NCI-H460 (cell line): ENCODE measurements around the gene RUNX1. TPM values are rescaled to one million over a fixed set of nuclear protein-coding genes. Genes with fewer than 3 reads are reported as not detected.

Experiments
- DNase-seq: peaks from one replicate; pipeline ENCODE4 v3.0.0-alpha.2; 2016; ENCODE audit warnings: low read depth; ENCODE audit errors: extremely low read depth
- total RNA-seq: library from RNA; depleted of rRNA; stranded (reverse); fragments of >200 nt; shearing (Covaris generic); gene quantifications from 2 replicates; pipeline ENCODE4 v1.2.3, GENCODE V29; 2014

Gene RUNX1
- total RNA-seq, 1 experiment from 2014 or later, result 7.3 TPM

DNA sequence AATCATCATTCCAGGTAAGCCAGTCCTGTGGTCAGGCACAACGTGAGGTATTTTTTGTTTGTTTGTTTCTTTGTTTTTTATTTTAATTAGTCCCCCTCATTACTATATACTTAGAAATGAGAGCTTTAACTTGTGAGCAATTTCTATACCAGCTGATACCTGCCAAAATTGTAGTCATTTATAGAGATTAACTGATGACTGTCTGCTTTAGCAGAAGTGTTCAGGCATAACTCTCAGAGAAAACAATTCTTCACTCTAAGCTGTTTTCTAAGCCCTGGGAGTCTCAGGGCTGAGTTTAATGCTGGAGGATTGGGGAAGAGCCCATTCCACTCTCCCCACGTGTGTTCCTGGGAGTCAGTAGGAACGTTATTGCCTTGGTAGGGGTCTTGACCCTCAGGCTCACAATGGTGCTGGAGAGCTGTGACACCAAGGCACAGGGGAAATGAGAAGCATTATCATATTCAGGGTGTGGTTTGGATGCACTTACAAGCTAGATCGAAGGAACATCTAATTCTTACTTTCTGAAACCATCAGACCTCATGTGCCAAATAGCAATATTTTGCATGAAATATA is 212.1 kb downstream of the RUNX1 start:
- no peak for DNase-seq

DNA sequence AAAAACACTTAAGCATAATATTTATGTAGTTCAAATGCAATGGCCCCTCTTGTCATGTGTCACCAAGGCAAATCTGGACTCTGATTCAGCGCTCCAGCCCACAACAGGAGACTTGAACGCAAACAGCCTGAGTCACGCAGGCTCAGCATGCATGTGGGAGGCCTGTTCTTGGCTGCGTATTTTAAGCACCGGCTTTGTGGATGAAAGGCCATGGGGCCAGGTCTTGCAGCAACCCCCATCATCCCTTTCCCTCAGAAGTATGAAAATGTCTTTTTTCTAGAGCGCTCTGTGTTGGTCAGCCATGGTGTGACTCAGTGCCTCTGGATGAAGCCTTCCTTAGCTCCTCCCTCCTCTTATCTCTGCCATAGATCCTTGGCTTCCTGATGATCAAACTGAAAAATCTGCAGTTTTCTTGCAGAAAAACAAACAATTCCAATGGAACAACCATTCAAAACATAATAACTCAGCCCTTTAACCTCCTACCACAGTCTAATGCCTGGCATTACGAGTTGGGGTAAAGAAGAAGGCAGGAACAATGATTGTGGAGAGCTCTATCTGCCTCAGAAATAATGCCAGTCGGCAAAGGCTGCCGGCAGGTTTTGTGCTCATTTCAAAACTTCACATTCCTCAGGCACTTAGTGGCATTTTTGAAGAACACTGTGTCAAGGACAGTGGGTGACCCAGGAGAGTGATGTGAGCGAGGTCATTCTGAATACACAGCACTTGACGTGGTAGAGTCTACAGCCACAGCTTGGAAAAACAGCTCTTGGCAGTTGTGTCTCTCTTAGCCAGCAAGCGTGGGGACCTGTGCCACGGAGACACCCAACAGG is 212.8 kb downstream of the RUNX1 start:
- peak; percentile 74 for DNase-seq

DNA sequence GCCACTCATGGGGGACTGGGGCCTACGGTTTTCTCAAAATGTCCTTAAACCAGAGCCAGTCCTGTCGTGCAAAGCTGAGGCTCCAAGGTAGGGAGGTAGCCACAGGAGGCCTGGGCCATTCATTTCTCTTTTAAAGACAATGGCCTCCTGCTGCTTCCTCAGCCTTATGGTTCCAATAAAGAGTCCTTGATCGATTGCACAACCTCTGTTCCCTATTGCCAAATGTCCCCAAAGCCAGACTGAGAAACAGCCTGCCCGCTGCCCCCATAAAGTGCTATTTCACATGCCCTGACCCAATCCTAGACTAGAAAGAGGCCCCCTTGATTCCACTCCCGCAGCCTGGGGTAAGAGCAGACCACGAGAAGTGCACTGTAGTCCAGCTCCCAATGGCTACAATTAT is 213.6 kb downstream of the RUNX1 start:
- DNase-seq, result no peak

DNA sequence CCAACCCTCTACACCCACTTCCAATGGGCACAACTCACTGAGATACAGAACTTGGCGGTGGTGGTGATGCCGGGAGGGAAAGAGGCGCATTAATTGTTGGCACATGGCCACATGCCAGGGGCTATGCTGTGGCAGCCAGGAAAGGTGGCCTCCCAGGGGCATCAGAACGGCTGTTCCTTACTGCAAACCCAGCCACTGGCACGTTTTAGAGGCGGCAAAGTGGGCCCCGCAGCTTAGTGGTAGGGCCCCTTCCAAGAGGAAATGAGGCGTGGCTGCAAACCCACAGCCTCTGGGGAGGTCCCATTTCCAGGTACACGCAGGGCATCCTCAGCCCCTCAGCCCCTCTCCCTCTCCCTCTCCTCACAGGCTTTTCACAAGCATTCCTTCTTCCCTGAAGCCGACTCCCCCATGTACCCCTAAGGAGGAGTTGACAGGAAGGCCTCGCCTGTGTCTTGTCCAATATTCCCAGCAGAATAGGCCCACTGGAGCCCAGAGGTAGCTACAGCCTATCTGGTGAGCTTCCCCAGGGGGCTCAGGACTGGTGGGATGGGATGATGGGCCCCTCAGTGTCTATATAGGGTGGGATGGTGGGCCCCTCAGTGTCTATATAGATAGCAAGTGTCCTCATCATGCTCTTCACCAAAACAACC is 214.1 kb downstream of the RUNX1 start:
- no peak for DNase-seq

DNA sequence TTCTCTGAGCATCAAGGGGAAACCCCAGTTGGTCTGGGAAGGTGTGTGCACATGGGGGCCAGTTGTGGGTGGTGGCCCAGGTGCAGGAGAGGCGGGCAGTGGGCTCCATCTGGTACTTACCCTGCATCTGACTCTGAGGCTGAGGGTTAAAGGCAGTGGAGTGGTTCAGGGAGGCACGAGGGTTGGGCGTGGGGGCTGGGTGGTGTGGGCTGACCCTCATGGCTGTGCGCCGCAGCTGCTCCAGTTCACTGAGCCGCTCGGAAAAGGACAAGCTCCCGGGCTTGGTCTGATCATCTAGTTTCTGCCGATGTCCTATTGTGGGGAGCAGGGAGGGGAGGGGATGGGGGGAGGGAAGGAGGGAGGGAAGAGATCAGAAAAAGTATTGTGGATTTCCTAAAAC is 214.8 kb downstream of the RUNX1 start:
- DNase-seq, result no peak

DNA sequence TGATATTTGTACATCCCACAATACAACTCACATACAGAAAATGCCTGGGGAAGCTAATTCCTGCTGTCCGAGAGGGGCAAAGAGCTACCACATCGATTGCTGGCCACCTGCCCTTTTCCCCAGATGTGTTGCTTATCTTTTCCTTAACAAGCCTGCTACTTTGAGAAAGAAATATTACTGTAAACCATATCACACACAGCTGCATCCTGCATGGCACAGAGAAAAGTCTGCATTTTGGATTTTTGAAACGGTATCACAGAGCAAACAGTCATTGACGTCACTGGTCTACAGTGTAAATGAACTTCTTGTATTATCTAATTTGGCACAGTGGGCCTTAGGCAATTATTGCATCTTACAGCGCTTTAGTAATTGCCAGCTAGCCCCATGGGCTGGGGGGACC is 215.6 kb downstream of the RUNX1 start:
- DNase-seq, result no peak

DNA sequence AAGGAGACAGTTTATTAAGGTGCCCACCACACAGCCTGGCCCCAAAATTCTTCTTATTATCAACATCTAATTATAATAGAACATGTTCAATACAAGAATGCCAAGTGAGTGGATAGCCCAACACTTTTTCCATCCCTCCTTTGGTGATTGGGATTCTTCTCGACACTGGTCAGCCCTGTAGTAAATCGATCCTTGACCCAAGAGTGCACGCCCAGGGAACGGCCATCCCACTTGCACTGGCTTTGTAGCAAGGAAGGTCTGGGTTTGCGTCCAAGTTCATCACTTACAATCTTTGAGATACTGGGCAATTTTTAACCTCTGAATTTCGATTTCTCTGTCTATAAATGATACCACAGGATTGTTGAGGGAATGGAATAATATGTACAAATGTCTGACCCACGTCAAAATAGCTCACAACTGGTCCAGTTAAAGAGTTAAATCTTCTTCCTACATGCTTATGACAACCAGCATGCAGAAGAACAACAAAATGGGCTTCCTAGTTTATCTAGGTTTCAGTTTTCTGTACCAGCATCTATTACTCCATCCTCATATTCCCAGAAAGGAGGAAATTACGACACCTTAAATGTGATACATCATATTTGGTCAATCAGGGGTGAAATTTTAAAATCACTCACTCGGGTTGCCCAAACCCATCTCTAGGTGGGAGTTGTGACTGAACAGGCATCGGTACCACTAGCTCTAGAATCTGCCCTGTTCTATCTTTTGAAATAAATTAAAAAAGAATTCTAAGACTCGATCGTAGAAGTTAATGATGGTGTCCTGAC is 218.5 kb downstream of the RUNX1 start:
- DNase-seq, result no peak

DNA sequence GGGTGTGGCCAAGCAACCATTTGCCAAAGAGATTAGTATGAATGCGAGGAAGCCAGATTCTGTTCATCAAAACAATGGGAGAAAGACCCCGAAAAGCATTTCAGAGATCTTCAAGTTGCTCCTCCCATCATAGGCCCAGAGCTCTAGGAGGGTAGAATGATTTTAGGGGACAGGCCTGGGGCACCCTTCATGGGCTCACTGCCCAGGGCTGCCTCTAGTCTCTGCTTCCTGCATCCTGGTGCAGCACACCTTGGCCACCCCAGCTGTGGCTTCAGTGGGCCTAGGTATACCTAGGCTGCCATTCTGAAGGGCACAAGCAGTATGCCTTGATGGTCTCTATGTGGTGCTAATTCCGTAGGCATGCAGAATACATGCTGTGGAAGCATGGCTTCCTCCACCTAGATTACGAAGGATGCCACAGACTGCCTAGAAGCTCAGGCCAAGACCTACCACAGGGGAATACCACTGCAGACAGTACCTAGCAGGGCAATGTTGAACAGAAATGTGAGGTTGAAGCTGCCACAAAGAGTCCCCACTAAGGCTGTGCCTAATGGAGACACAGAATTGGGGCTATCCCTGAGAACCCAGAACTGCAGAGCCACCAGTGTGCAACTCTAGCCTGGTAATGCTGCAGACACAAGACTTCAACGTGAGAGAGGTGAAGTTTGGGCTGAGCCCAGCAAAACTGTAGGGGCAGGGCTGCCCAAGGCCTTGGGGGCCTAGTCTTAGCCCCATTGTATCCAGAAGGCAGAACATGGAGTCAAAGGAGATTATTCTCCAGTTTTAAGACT is 221.5 kb downstream of the RUNX1 start:
- DNase-seq, result no peak

DNA sequence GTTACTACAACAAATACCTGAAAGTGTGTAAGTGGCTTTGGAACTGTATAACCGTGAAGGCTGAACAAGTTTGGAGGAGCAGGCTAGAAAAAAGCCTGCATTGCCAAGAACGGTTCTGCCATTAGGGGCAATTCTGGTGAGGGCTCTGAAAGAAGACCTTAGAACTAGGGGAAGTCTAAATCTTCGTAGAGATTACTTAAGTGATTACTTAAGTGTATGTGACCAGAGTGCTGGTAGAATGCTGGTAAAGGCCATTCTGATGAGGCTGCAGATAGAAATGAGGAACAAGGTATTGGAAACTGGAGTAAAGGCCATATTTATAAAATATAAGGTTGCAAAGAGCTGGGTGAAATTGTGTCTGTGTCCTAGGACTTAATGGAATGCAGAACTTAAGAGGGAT is 222.3 kb downstream of the RUNX1 start:
- DNase-seq, result no peak

DNA sequence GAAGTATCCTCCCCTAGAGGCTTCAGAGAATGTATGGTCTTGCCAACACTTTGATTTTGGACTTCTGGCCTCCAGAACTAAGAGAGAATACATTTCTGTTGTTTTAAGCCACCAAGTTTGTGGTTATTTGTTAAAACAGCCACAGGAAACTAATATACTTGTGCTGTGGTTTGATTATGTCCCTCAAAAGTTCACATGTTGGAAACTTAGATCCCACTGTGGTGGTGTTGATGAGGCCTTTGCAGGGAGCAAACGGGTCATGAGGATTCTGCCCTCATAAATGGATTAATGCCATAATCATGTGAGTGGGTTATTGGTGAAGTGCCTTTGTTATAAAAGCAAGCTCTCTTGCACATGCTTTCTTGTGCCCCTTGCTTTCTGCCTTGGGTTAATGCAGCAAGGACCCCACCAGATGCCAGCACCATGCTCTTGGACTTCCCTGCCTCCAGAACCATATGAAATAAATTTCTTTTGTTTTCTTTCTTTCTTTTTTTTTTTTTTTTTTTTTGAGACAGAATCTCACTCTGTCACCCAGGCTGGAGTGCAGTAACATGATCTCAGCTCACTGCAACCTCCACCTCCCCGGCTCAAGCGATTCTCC is 223.1 kb downstream of the RUNX1 start:
- DNase-seq, result no peak

DNA sequence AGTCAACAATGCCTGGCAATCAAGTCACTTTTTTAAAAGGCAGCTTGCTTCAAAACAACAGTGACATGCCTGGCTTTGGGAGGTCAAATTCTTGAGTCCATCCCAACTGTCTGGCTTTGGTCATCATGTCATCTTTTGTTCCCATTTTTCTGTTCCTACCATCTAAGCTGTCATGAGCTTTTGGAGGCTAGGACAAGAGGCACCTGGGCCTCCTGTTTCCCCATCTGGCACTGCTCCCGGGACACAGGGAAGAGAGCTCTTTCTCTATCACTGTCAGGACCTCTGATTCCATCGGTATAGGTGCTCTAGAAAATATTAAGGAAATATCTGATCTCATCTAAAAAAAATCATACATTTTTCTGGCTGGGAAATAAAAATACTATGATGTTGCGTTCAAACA is 224.0 kb downstream of the RUNX1 start:
- DNase-seq, result no peak

DNA sequence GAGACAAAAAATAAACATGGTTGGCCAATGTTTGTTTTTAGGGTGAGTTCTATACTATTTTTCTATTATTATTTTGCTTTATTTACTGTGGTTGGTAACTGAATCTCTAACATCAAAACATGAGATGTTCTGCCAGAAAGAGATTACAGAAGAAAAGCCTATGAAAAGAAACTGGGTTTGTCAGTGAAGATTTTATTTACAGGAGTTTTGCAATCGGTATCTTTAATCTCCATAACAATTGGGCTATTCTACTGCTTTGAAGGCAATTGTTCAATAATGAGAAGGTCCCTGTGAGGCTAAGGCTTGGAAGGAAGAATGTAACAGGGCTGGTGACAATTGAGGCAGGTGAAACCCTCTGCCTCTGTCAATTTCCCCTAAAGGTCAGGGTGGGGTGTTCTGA is 224.8 kb downstream of the RUNX1 start:
- no peak for DNase-seq

DNA sequence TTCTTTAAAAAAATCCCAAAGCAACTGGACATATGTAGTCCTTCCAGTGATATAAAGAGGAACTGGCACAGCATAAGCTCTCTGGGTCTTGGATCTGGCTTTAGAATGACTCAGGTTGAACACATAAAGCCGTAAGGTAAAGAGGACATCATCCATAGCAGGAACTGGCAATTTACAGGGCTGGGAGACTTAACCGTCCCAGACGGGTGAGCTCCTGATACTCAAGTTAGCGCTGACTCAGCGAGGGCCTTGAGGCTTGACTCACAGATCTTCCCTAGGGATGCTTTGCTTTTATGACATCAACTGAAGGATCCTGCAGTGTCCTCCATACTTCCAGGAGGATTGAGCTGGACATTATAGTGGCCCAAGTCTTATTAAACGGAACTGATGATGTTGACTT is 226.2 kb downstream of the RUNX1 start:
- DNase-seq, result no peak

DNA sequence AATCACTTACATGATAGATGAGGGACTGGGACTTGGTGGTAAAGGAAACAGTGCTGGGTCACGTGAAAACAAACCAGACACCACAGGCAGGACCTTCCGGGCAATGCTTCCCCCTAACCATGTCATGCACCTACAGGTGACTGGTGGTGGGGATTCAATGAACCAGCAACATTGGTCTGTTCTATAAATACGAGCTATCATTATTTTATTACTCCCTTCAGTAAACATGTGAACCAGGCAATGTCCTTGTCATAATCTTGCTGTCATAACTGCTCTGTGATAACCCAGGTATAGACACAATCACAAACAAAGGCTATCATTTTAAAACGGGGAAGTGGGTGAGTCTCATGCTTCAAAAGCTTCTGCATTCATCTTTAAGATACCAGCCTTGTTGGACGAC is 226.9 kb downstream of the RUNX1 start:
- no peak for DNase-seq

DNA sequence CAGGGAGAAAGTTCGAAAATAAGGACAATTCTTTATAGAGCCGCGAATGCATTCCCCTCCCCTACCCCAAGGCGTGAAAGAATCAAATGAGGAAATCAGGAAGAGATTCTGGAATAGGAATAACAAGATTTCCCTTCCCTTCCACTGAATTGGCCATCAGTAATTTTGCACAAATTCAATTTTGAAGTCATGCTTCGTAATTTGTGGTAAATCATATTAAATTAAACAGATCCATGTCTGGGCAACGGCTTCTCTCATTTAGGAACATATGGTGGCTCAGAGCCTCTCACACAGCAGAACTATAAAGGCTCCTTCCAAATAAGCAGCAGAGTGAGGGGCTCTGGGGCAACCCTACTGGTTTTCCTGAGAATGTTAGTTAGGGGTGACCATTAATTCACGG is 227.4 kb downstream of the RUNX1 start:
- no peak for DNase-seq

DNA sequence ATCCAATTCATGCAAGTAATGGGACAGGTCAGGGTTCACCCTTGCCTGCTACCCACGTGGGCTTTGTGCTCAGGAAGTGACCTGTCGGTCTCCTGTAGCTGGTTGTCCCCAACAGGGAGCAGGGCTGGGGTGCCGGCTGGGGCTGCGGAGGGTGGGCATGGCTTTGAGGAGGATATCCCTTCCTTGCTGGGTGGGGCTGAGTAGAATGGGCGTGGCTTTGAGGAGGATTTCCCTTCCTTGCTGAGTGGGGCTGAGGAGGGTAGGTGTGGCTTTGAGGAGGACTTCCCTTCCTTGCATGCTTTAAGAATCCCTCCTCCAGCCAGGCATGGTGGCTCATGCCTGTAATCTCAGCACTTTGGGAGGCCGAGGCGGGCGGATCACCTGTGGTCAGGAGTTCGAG is 229.1 kb downstream of the RUNX1 start:
- no peak for DNase-seq

DNA sequence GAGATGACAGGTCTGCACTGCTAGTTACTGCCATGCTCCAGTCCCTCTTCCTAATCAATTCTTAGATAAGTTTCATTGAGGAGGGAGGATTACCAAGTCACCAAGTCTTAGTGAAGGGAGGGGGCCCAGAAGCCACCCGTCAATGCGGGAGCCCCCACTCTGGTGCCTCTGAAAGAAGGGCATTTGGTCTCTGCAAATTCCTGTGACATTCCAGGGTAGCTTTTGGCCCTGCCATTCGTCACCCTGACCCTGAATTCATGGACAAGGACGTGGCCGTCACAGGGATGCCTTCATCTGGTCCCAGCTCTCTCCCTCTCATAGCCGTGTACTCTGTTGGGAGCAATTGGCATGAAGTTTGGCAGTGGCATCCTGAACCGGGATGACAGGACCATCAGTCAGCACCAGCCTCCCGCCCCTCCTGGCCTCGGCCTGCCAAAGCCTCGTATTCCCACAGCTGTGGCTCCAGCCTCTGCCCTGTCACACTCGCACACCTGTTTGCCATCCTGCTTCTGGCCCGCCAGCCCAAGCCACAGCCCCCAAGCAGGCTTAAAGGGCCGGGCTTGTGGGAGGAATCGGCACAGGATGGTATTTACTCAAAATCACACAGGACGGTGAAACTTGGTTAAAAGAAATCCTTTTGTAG is 229.6 kb downstream of the RUNX1 start:
- DNase-seq, result no peak

DNA sequence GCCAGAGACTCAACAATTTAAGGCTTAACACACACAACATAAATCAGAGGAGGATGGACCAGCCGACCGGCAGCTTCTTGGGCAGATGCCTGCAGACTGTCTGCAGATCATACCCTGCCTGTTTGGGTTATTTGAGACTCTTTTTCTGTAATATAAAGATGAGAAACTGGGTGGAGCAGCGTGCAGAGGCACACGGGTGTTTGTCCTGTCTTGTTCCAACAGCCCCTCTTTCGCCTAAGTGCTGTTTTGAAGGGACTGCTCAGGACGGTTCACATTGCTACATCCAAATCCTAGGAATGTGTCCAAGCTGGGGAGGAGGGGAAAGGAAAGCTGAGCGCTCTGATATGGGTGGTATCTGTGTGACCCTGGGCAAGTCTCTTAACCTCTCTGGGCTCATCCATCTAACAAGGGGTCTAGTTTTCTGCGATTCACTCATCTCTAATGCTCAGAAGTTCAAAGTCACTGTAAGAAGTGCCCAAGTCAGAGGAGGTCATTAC is 230.4 kb downstream of the RUNX1 start:
- no peak for DNase-seq
